Fibroblast of pulmonary artery (primary cell): ENCODE measurements around the gene A2M.

Source experiments
- DNase-seq: peaks from one replicate; pipeline ENCODE4 v3.0.0-alpha.2; 2010; ENCODE audit warnings: low read depth
- H3K4me3 ChIP-seq: replicated peaks from 2 replicates; pipeline ENCODE4 v1.5.1; 2011; ENCODE audit warnings: low read depth, mild to moderate bottlenecking, control low read depth, low read length, moderate library complexity
- CTCF ChIP-seq: IDR thresholded peaks from 2 replicates; pipeline ENCODE4 v1.5.1; 2011; ENCODE audit warnings: mild to moderate bottlenecking, control low read depth, low read length, inconsistent platforms; ENCODE audit errors: missing control alignments

The A2M gene

GRCh38 chr12:9051158-9051550, 64.6 kb downstream of the A2M start:
- no peak overlapping the region for H3K4me3 ChIP-seq
- DNase-seq, result no peak
- TF ChIP-seq CTCF, result no peak

DNA sequence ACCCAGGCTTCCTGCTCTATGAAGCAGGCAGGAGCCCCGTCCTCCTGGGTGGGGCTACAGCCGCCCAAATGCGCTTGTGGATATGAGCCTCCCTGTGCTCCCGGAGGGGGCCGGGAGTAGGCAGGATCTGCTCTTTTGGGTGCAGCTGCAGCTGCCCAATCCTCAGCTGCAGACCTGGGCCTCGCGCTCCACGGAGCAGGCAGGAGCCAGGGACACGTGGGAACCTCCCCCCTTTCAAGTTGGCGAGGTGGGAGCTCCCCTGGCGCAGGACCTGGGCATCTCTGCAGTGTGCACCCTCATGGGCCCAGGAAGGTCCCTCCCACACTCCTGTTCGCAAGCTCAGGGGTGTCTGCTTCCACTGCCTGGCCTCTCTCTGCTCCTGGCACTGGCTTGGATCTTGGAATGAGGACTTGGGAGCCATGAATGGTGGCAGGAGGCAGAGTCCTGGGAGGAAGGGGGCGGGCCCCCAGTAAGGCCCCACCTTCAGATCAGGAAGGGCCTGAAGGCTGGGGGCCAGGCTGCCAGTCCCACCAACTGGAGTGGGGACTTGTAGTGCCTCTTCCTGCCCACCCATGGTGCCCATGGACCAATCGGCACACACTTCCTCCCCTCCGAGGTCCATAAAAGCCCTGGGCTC, 65.1 kb downstream of the A2M start:
- DNase-seq, result no peak
- H3K4me3 ChIP-seq, result no peak overlapping the region
- TF ChIP-seq CTCF, result no peak

GRCh38 chr12:9049520-9050133, 66.1 kb downstream of the A2M start:
- peak; percentile 57 for TF ChIP-seq CTCF
- DNase-seq, result peak; percentile 71
- H3K4me3 ChIP-seq, result no peak overlapping the region

DNA sequence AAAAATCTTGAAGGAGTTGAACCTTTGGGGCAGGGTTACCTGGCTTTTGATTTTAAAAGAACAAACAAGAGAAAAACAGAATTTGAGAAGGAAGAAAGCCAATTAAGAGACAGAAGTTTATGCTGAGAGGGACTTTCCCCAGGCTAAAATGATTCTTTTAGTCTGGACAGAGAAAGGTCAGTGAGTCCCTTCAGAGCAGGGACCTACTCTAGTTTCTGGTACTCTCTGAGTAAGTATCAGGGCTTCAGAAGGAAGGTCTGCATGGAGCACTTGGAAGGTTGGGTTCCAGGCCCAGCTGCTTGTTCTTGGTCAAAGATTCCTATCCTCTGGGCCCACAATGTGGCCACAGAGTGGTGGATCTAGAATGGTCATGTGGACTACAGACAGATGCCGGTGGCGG, 66.8 kb downstream of the A2M start:
- no peak overlapping the region for H3K4me3 ChIP-seq
- TF ChIP-seq CTCF, result no peak
- no peak for DNase-seq

- no peak overlapping the region for H3K4me3 ChIP-seq
- no peak for TF ChIP-seq CTCF
- no peak for DNase-seq
These were observed 68.6 kb downstream of the A2M start for GRCh38 chr12:9047105-9047504.

DNA sequence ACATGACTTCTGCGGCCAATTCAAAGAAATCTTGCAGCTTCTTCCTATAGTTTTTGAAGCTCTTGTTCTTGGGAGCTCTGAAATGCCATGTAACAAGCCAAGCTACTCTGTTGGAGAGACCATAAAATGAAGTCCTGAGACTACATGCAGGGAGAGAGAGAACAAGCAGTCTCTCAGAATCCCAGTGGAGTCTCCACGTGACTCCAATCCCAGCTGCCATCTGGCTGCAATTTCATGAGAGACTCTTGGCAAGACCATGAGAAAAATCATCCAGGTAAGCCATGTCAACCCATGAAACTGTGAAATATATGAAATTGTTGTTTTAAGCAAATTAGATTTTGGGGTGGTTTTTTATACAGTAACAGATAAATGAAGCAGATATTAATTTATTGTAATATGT, 72.0 kb downstream of the A2M start:
- no peak for TF ChIP-seq CTCF
- no peak for DNase-seq

GRCh38 chr12:9041321-9041720, 74.4 kb downstream of the A2M start:
- H3K4me3 ChIP-seq, result no peak overlapping the region
- DNase-seq, result peak; percentile 10
- TF ChIP-seq CTCF, result no peak

More for the DNA sequence above, 72.0 kb downstream of the A2M start:
- no peak overlapping the region for H3K4me3 ChIP-seq
